Endothelial cell of umbilical vein (primary cell): ENCODE data around the gene SCD.

Experiments used
- CTCF ChIP-seq, 2 donors: IDR thresholded peaks; 1 replicate in 1 of 2; 2 replicates in 1 of 2; pipeline ENCODE4 v1.5.1; 2011; ENCODE audit warnings: low read length in 2 of 2, mild to moderate bottlenecking in 2 of 2, moderate library complexity in 2 of 2, control low read depth in 1 of 2, inconsistent platforms in 1 of 2, low read depth in 1 of 2; ENCODE audit not compliant: insufficient read depth in 1 of 2; ENCODE audit errors: extremely low read depth in 1 of 2
- EZH2 ChIP-seq: IDR thresholded peaks from 2 replicates; pipeline ENCODE4 v1.6.1; 2012; ENCODE audit warnings: borderline replicate concordance, low read depth, mild to moderate bottlenecking, moderate library complexity, low read length, inconsistent platforms; ENCODE audit not compliant: severe bottlenecking
- MAX ChIP-seq: IDR thresholded peaks from 2 replicates; pipeline ENCODE4 v1.6.1; 2011; ENCODE audit not compliant: insufficient read depth, insufficient read length
- MYC ChIP-seq: IDR thresholded peaks from one replicate; pipeline ENCODE4 v1.6.1; 2011; ENCODE audit warnings: mild to moderate bottlenecking, low read depth, low read length
- POLR2A ChIP-seq: IDR thresholded peaks from 2 replicates; pipeline ENCODE4 v1.6.1; 2012; ENCODE audit warnings: low read depth, mild to moderate bottlenecking, control low read depth, low read length
- POLR2AphosphoS5 ChIP-seq: IDR thresholded peaks from 2 replicates; pipeline ENCODE4 v1.6.1; 2012; ENCODE audit warnings: low read depth, mild to moderate bottlenecking, control low read depth, low read length, moderate library complexity; ENCODE audit not compliant: insufficient read depth

- TF ChIP-seq POLR2A, result no peak
- TF ChIP-seq CTCF (IDR thresholded peaks at IDR 0.05; ENCODE audit: extremely low read depth in 1 of 2, insufficient read depth in 1 of 2, low read depth in 1 of 2, low read length in 2 of 2), result no peak
- TF ChIP-seq MAX, result no peak
- TF ChIP-seq MYC, result no peak
- TF ChIP-seq EZH2, result no peak
- no peak for TF ChIP-seq POLR2AphosphoS5
Observed at GRCh38 chr10:100325158-100325557, 21.9 kb upstream of the SCD start.
